Adipocyte (in vitro differentiated cells): ENCODE results near the gene TOMM40L.
"Not testable (repeated sequence)": the region's sequence is repeated elsewhere in the genome, so short reads cannot be mapped to it uniquely, and the experiment has no call there.

ENCODE experiments used
- DNase-seq: peaks from one replicate; pipeline ENCODE4 v3.0.0-alpha.2; 2015; ENCODE audit warnings: low read depth
- H3K27me3 ChIP-seq: replicated peaks from 2 replicates; pipeline ENCODE4 v1.7.0; 2013; ENCODE audit warnings: mild to moderate bottlenecking, low read length, moderate library complexity; ENCODE audit not compliant: control insufficient read depth, insufficient read depth
- H3K36me3 ChIP-seq: 2 replicates; pipeline ENCODE4 v1.7.0; 2013; ENCODE audit warnings: low read length, mild to moderate bottlenecking, moderate library complexity; ENCODE audit not compliant: control insufficient read depth, insufficient read depth, severe bottlenecking
- H3K4me1 ChIP-seq: 2 replicates; pipeline ENCODE4 v1.7.0; 2013; ENCODE audit warnings: mild to moderate bottlenecking, low read length, moderate library complexity; ENCODE audit not compliant: control insufficient read depth, insufficient read depth
- H3K4me3 ChIP-seq: 2 replicates; pipeline ENCODE4 v1.7.0; 2013; ENCODE audit warnings: mild to moderate bottlenecking, low read length, moderate library complexity
- H3K9ac ChIP-seq: 2 replicates; pipeline ENCODE4 v1.7.0; 2013; ENCODE audit warnings: mild to moderate bottlenecking, low read length, moderate library complexity
- H3K9me3 ChIP-seq: 2 replicates; pipeline ENCODE4 v1.7.0; 2013; ENCODE audit warnings: mild to moderate bottlenecking, low read length, moderate library complexity; ENCODE audit not compliant: control insufficient read depth

The TOMM40L gene

GRCh38 chr1:161242313-161242712 lies 16.5 kb downstream of the TOMM40L start:
- no peaks in the 10 kb centered on the region for H3K27me3 ChIP-seq
- H3K4me3 ChIP-seq, result no peak overlapping the region
- no peak for DNase-seq
- no peaks in the 10 kb centered on the region for H3K9me3 ChIP-seq
- no peaks in the 10 kb centered on the region for H3K36me3 ChIP-seq
- no peaks in the 10 kb centered on the region for H3K4me1 ChIP-seq
- no peak overlapping the region for H3K9ac ChIP-seq

GRCh38 chr1:161244888-161245287 lies 19.0 kb downstream of the TOMM40L start:
- Histone ChIP-seq H3K4me3 (no peak overlapping the region), H3K4me1 (no peaks in the 10 kb centered on the region), H3K9ac (no peak overlapping the region), H3K27me3 (no peaks in the 10 kb centered on the region), H3K9me3 (no peaks in the 10 kb centered on the region), H3K36me3 (no peaks in the 10 kb centered on the region)
- no peak for DNase-seq

- H3K4me1 ChIP-seq, H3K9me3 ChIP-seq, H3K36me3 ChIP-seq, H3K9ac ChIP-seq, H3K4me3 ChIP-seq, DNase-seq: not testable (repeated sequence)
- peaks cover 20% of the 10 kb centered on the region for H3K27me3 ChIP-seq
These were observed 24.2 kb downstream of the TOMM40L start for GRCh38 chr1:161250100-161250499.

GRCh38 chr1:161250829-161251228 lies 25.0 kb downstream of the TOMM40L start:
- H3K4me3 ChIP-seq, result no peak overlapping the region
- peaks cover 20% of the 10 kb centered on the region for H3K27me3 ChIP-seq
- DNase-seq, result no peak
- H3K9ac ChIP-seq, result no peak overlapping the region
- H3K4me1 ChIP-seq, result peaks cover 8% of the 10 kb centered on the region
- no peaks in the 10 kb centered on the region for H3K36me3 ChIP-seq
- no peaks in the 10 kb centered on the region for H3K9me3 ChIP-seq

- no peak for DNase-seq
- Histone ChIP-seq H3K36me3 (no peaks in the 10 kb centered on the region), H3K9ac (no peak overlapping the region), H3K4me1 (peaks cover 8% of the 10 kb centered on the region), H3K9me3 (peaks cover 7% of the 10 kb centered on the region), H3K27me3 (peaks cover 20% of the 10 kb centered on the region), H3K4me3 (no peak overlapping the region)
These were observed 25.7 kb downstream of the TOMM40L start for GRCh38 chr1:161251579-161251978.

- not testable (repeated sequence) for H3K4me3 ChIP-seq, H3K36me3 ChIP-seq
- H3K27me3 ChIP-seq, result peaks cover 48% of the 10 kb centered on the region
These were observed 29.4 kb downstream of the TOMM40L start for GRCh38 chr1:161255302-161255701.

GRCh38 chr1:161255955-161256520 lies 30.2 kb downstream of the TOMM40L start:
- not testable (repeated sequence) for H3K9ac ChIP-seq, H3K4me3 ChIP-seq, H3K36me3 ChIP-seq, DNase-seq
- peaks cover 24% of the 10 kb centered on the region for H3K4me1 ChIP-seq
- H3K27me3 ChIP-seq, result peaks cover 52% of the 10 kb centered on the region
- peaks cover 20% of the 10 kb centered on the region for H3K9me3 ChIP-seq

More at GRCh38 chr1:161255302-161255701, 29.4 kb downstream of the TOMM40L start:
- H3K4me1 ChIP-seq, result peaks cover 17% of the 10 kb centered on the region
- DNase-seq, H3K9ac ChIP-seq: not testable (repeated sequence)
- H3K9me3 ChIP-seq, result peaks cover 20% of the 10 kb centered on the region

- not testable (repeated sequence) for DNase-seq, H3K4me3 ChIP-seq, H3K9ac ChIP-seq, H3K36me3 ChIP-seq
- Histone ChIP-seq H3K4me1 (peaks cover 28% of the 10 kb centered on the region), H3K27me3 (peaks cover 53% of the 10 kb centered on the region), H3K9me3 (peaks cover 20% of the 10 kb centered on the region)
These were observed 31.2 kb downstream of the TOMM40L start for GRCh38 chr1:161257109-161257508.

GRCh38 chr1:161258439-161259344 lies 32.8 kb downstream of the TOMM40L start, which contains the start of gene PCP4L1:
TSS of gene PCP4L1 (plus strand) at chr1:161258745. CDS start at chr1:161258975, 230 bp downstream.
- peak within 1 kb of the TSS; percentile 59 for H3K4me3 ChIP-seq
- peaks cover 20% of the 10 kb centered on the region for H3K9me3 ChIP-seq
- no peak within 1 kb of the TSS for H3K9ac ChIP-seq
- no peaks in the 10 kb centered on the region for H3K36me3 ChIP-seq
- H3K27me3 ChIP-seq, result peaks cover 57% of the 10 kb centered on the region
- peak; percentile 39 for DNase-seq
- peaks cover 28% of the 10 kb centered on the region for H3K4me1 ChIP-seq

- Histone ChIP-seq H3K9ac (no peak overlapping the region), H3K36me3 (no peaks in the 10 kb centered on the region), H3K9me3 (peaks cover 20% of the 10 kb centered on the region), H3K4me1 (peaks cover 28% of the 10 kb centered on the region), H3K27me3 (peaks cover 52% of the 10 kb centered on the region), H3K4me3 (no peak overlapping the region)
- no peak for DNase-seq
These were observed 33.5 kb downstream of the TOMM40L start for GRCh38 chr1:161259345-161259702.

- no peak overlapping the region for H3K4me3 ChIP-seq
These were observed 33.9 kb downstream of the TOMM40L start for GRCh38 chr1:161259765-161260164.

More at GRCh38 chr1:161259765-161260164, 33.9 kb downstream of the TOMM40L start:
- H3K9me3 ChIP-seq, result peaks cover 20% of the 10 kb centered on the region
- no peak overlapping the region for H3K9ac ChIP-seq
- no peak for DNase-seq
- peaks cover 48% of the 10 kb centered on the region for H3K27me3 ChIP-seq
- H3K4me1 ChIP-seq, result peaks cover 28% of the 10 kb centered on the region
- no peaks in the 10 kb centered on the region for H3K36me3 ChIP-seq
